ENCODE measurements around the gene FYB1. TPM values are rescaled to one million over a fixed set of nuclear protein-coding genes. Genes with fewer than 3 reads are reported as not detected.

The FYB1 gene
- total RNA-seq, 1 experiment from 2014 or later, result 0.42 TPM

- TF ChIP-seq, protein P1, sequence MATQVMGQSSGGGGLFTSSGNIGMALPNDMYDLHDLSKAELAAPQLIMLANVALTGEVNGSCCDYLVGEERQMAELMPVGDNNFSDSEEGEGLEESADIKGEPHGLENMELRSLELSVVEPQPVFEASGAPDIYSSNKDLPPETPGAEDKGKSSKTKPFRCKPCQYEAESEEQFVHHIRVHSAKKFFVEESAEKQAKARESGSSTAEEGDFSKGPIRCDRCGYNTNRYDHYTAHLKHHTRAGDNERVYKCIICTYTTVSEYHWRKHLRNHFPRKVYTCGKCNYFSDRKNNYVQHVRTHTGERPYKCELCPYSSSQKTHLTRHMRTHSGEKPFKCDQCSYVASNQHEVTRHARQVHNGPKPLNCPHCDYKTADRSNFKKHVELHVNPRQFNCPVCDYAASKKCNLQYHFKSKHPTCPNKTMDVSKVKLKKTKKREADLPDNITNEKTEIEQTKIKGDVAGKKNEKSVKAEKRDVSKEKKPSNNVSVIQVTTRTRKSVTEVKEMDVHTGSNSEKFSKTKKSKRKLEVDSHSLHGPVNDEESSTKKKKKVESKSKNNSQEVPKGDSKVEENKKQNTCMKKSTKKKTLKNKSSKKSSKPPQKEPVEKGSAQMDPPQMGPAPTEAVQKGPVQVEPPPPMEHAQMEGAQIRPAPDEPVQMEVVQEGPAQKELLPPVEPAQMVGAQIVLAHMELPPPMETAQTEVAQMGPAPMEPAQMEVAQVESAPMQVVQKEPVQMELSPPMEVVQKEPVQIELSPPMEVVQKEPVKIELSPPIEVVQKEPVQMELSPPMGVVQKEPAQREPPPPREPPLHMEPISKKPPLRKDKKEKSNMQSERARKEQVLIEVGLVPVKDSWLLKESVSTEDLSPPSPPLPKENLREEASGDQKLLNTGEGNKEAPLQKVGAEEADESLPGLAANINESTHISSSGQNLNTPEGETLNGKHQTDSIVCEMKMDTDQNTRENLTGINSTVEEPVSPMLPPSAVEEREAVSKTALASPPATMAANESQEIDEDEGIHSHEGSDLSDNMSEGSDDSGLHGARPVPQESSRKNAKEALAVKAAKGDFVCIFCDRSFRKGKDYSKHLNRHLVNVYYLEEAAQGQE (IDR thresholded peaks at IDR 0.05; ENCODE audit: low read depth), result no peak
- no peak for TF ChIP-seq TCF7L2 (IDR thresholded peaks at IDR 0.05; ENCODE audit: borderline replicate concordance, extremely low read depth, insufficient read depth, insufficient read length)
Measured at GRCh38 chr5:39260095-39260494, 40.7 kb upstream of the FYB1 start (continued).

GRCh38 chr5:39257554-39257953 lies 38.2 kb upstream of the FYB1 start:
- intact Hi-C loops (cut with micrococcal nuclease), result no loop called here
- POLR2A ChIA-PET, result no interaction called here
- no peak overlapping the region for H3K27ac ChIP-seq (ENCODE audit: low read depth, low read length)
- DNase-seq (ENCODE audit: low read depth, low spot score), result no peak
- no TSS peak for BruUV-seq (replicated peaks)
- H3K36me3 ChIP-seq (ENCODE audit: control insufficient read depth in 1 of 2, insufficient read depth in 2 of 2, low read length in 2 of 2), result no peaks in the 10 kb centered on the region
- no peak overlapping the region for H3K4me3 ChIP-seq (replicated peaks in 1 of 2; ENCODE audit: low read depth in 1 of 2, low read length in 2 of 2)
- no peaks in the 10 kb centered on the region for H3K27me3 ChIP-seq (ENCODE audit: insufficient read depth, low read length)
- H3K9me2 ChIP-seq (ENCODE audit: insufficient read depth), result no peaks in the 10 kb centered on the region
- CTCF ChIA-PET, result interaction anchor here (1.3 kb wide), 1 partner anchor 40 kb away, joined by 3 read pairs; no protein-coding TSS in a partner anchor
- H3K9ac ChIP-seq (ENCODE audit: low read length), result no peak overlapping the region
- H3K9me3 ChIP-seq (ENCODE audit: control insufficient read depth in 1 of 2, insufficient read depth in 1 of 2, low read depth in 1 of 2, low read length in 2 of 2), result no peaks in the 10 kb centered on the region
- ATAC-seq, result no peak
- TF ChIP-seq ZBTB33 (IDR thresholded peaks at IDR 0.05; ENCODE audit: extremely low read depth, insufficient replicate concordance, low read length), result no peak
- TF ChIP-seq POLR2AphosphoS5 (IDR thresholded peaks at IDR 0.05; ENCODE audit: low read depth, low read length), result no peak
- no peak for TF ChIP-seq EZH2 (IDR thresholded peaks at IDR 0.05)
- TF ChIP-seq JUND (IDR thresholded peaks at IDR 0.05), result no peak
- no peak for TF ChIP-seq SIN3A (IDR thresholded peaks at IDR 0.05; ENCODE audit: low read depth)
- no peak for TF ChIP-seq POLR2A (IDR thresholded peaks at IDR 0.05; ENCODE audit: borderline replicate concordance, extremely low read depth, insufficient read depth, insufficient read length)
- TF ChIP-seq CBX3 (IDR thresholded peaks at IDR 0.05; ENCODE audit: low read depth), result no peak
- TF ChIP-seq SRF (IDR thresholded peaks at IDR 0.05; ENCODE audit: low read depth), result no peak
- no peak for TF ChIP-seq EZH2phosphoT487 (IDR thresholded peaks at IDR 0.05; ENCODE audit: borderline replicate concordance)
- no peaks in the 10 kb centered on the region for H3K79me2 ChIP-seq (ENCODE audit: insufficient read depth, low read length)
- H3K4me1 ChIP-seq (ENCODE audit: control insufficient read depth in 1 of 2, insufficient read depth in 2 of 2, low read length in 2 of 2), result no peaks in the 10 kb centered on the region
- RAD21 ChIA-PET (ENCODE audit: low non-redundant PET in 1 of 2, low total read pairs in 2 of 2, uncharacterized antibody in 2 of 2, unreplicated experiment in 2 of 2), result no interaction called here
- no peak overlapping the region for H3K4me2 ChIP-seq (ENCODE audit: low read length)
- H4K20me1 ChIP-seq (ENCODE audit: insufficient read depth), result no peaks in the 10 kb centered on the region
- H2AFZ ChIP-seq (ENCODE audit: low read depth, low read length, poor library complexity, severe bottlenecking), result no peak overlapping the region

Measured in HCT116 (cell line).